NCI-H1930 (cell line): ENCODE measurements around the gene SYT17.
A peak's percentile ranks its signal among the peaks of the same experiment; 100 is the strongest.

ENCODE experiments used
- DNase-seq, 2 experiments: peaks; one replicate each; lab custom pipeline; 2025; lab: John Stamatoyannopoulos, UW

Gene SYT17

DNA sequence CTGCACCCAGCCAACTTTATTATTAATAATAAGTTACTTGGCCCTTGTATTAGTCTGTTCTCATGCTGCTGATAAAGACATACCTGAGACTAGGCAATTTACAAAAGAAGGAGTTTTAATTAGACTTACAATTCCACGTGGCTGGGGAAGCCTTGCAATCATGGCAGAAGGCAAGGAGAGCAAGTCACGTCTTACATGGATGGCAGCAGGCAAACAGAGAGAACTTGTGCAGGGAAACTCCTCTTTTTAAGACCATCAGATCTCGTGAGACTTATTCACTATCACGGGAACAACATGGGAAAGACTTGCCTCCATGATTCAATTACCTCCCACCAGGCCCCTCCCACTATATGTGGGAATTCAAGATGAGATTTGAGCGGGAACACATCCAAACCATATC is 47.7 kb downstream of the SYT17 start:
- DNase-seq = no peak

DNA sequence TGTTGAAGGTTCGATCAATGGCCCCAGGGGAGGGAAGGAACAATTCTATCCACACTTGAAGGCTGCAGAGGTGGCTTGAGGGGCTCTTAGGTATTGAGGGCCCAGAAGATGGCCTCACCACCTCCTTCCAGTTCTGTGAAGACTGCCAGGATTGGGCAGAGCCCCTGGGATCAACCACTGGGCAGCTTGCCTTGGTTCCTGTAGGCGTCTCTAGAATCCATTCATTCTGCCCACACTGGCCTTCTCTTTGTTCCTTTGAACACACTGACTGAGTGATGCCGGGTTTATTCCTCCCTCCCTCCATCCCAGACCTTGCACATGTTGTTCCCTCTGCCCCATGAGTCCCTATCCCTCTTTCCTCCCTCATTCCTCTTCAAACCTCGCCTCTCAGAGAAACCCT is 50.5 kb downstream of the SYT17 start:
- DNase-seq = no peak

DNA sequence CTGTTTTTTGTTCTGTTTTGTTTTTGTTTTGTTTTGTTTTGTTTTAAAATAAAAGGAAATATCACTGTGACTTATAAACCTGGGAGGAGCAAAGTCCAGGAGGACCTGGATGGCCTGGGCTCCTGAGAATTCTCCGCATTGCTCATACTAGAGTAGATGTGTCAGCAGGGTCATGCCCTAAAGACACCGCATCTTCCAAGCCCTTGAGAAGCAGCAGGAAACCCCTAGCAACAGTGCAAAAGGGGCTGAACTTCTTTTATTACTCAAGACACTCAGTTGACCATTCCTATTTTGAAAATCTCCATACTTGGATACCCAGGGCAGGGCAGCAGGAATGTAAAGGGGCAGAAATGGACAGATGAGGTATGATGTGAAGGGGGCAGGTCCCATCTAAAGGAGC is 51.8 kb downstream of the SYT17 start:
- DNase-seq = no peak

DNA sequence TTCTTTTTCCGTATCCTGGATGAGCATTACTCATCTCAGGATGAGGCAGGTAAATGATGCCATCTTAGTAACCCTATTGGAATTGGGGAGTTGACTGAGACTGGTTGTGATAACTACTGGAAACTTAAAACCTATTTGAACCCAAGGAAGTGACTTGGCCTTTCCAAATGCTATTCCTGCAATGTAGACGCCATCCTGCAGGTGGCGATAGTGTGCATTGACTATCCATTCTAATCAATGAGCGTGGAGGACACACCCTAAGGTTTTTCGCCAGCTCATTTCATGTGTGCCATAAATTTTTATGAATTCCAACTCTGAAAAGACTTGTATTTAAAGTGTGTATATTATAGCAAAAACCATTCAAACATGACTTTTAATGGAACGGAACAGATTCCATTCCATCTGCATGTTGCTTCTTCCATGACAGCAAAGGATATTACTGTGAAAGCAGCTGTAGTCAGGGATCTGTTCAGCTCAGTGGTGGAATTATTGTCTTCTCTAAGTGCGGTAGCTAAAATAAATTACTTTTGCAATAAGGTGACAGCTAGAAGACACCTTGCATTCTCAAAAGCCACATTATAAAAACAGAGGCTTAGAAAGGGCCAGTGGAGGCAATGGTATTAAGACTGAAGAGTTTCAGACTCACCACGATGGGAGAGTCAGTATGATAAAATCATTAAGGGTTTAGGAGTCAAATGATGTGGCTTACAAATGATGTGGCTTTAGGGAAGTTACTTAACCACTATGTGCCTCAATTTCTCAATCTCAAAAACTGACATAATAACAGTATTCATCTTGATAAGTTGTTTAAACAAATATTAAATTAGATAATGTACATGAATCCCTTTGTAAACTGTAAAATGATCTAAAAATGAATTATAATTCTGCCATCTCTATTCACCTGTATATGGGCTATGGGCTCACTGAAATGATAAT is 55.5 kb downstream of the SYT17 start:
- no peak for DNase-seq

DNA sequence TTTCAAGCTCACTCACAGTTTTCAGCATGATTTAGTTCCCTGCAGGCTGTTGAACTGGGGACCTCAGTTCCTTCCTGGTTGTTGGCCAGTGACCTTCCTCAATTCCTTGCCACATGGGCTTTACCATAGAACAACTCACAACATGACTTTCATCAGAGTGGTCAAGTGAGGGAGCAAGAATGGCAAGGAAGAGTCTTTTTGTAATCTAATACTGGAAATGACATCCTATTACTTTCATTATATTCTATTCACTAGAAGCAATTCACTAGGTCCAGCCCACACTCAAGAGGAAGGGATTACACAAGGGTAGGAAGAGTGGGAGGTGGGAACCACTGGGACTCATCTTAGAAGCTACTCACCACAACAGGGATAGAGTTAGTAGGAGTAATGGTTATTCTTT is 57.6 kb downstream of the SYT17 start:
- DNase-seq = no peak

DNA sequence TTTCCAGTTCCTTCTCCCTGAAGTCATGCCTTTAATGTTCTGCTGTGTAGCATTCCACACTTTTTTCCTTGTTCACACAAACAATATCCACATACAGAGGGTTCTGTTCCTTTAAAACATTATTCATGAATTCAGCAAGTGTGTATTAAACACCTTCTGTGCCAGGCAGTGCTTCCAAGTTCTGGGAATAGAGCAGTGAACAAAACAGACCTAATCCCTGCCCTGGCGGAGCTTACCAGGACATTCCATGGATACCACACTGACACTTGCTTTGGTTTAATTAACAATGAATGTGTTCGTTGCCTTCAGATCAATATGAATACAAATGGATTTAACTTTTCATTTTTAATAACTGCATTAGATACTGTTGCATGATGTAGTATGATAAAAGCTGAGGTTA is 59.6 kb downstream of the SYT17 start:
- no peak for DNase-seq

DNA sequence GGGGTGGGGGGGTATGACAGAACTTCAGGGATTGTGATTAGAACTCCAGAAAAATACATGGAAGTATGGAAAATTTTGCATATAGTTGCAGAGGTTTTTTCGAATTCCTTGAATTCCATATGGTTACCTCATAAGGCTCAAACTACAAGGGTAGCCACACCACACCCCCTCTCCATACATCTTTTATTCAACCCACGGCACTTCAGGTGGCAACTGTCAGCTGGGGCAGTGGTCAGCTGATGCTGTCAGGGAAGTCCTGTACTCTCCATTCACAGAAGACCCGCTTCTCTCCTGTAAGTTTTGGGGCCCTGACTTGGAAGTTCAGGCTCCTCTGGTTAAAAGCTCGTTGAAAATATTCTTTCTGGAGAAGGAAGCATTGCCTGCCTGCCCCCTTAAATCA is 60.0 kb downstream of the SYT17 start:
- DNase-seq = no peak

DNA sequence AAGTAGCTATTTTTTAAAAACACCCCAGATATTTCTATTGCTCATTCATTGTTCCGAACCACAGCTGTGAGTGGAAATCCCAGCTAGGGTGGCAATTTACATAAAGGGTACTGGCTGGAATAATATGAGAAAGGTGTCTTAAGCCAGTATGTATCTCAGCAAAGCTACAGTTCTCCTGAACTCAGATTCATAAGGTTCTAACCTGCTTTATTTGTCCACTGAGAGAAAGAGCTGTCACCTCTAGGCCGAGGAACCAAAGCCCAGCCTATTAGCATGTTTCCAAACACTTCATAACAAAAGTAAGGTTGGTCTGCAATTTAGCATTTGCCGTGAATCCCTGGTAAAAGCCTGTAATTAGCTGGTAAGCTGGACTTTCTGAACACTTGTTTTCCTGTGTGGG is 60.5 kb downstream of the SYT17 start:
- no peak for DNase-seq

DNA sequence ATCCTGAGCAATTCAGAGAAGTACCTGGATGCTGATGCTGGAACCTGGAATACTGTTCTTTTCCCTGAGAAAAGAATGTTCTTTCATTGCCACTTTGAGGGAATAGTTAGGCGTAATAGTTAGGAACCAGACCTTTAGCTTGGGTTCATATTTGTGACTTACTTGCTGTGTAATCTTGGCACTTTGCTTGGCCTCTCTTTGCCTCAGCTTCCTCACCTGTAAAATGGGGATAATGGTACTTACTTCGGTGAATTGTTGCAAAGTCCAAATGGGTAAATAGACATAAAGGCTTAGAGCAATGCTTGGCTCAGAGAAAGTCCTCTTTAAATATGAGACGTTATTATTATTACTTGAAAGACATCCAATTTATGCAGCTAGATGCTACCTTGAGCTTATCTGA is 62.5 kb downstream of the SYT17 start:
- no peak for DNase-seq

DNA sequence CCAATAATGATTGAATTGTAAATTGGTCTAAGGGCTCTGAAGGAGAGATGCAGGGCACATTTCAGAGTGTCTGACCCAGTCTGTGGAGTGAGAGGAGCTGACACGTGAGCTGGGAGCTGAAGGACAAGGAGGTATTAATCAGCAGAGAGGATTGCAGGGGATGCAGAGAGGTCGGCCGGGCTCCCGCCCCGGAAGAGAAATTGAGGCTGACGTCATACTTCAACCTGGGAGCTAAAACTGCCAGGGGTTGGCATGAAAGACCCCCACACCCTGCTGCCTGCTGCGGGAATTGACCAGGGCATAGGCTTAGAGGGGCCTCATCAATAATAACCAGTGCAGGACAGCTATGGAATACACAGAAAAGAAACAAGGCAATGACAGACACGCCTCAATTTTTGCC is 63.8 kb downstream of the SYT17 start:
- DNase-seq = no peak

DNA sequence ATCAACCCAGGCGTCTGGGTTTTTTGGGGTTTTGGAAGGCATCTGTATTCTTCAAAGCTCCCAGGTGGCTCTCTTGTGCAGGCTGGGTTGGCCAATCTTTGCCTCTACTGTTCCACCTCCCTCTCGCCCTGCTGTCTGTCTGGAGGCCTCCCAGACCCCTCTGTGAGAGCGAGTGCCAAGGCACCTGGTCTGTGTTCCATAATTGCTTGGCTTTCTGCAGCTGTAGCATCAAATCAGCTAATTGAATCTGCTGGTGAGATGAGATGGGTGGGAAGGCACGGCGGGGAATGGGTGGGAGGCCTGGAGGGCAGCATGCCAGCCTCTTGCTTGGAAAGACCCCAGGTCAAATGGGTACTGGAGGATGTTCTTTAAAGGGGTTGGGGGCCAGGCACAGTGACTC is 64.9 kb downstream of the SYT17 start:
- DNase-seq = no peak

DNA sequence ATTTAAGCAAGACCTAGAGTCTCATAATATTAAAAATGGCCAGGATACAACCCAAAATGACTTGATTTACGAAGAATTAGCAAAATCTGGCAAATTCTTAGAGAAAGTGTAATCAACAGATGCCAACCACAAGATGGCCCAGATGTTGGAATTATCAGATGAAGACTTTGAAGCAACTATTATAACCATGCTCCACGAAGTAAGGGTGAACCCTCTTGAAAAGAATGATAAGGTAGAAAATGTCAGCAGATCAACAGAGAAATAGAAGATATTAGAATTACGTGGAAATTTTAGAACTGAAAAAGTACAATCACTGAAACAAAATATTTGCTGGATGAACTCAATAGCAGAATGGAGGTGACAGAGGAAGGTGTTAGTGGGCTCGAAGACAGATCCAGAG is 67.4 kb downstream of the SYT17 start:
- DNase-seq = no peak

DNA sequence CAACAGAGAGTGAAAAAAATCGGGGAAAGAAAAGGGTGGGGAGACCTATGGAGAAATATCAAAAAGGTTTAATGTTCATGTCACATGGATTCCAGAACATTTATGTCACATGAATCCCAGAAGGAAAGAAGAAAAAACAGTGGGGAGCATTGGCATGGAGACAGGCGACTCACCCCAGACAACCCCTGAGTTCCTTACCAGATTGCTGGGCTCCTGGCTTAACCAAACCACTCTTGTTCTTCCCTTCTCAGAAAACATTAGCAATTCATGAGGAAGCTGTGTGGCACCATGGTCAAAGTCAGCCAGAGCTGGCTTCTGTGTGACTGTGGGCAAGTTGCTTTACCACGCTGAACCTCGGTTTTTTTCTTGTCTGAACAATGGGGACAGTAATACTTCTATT is 67.8 kb downstream of the SYT17 start:
- DNase-seq = no peak

DNA sequence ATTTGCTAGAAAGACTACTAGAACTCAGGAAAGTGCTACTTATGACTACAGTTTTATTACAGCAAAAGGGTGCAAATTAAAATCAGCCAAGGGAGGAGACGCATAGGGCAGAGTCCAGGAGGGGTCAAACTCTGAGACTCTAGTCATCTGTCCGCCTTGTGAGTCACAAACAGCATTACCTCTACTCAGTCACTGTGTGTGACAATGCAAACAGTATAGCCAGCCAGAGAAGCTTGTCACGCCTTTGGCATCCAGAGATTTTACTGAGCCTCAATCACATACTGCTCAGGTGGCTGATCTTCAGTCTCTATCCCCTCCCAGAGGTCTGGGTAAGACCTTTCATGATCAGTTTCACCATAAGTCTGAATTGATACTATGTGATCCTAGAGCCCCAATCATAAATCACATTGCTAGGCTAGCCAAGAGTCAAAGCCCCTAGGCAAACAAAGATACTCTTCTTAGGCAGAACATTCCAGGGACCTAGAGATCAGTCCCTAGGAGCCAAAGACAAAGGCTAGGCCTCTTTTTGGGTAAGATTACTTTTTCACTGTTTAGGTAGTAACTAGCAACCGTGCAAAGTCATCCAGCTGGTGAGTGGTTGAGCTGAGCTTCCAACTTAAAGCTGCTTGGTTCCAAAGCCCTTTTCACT is 68.6 kb downstream of the SYT17 start:
- DNase-seq = no peak

DNA sequence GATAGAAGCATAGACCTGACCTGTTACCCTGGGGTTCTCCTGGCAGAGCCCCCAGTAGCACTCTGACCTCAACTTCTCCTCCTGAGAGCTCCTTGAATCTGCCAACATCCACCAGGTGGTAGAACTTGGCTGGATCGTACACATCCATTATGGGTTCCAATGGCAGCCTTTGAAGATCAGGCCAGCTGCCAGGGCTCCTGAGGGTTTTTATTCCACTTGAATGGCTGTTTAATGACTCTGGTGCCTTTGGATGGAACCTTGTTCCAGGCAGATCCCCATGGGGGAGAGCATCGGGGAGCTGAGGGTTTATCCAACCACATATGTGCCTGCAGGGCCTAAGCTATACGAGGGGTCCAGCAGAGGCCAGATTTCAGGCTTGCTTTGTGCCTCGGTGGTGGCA is 70.4 kb downstream of the SYT17 start:
- DNase-seq = no peak

DNA sequence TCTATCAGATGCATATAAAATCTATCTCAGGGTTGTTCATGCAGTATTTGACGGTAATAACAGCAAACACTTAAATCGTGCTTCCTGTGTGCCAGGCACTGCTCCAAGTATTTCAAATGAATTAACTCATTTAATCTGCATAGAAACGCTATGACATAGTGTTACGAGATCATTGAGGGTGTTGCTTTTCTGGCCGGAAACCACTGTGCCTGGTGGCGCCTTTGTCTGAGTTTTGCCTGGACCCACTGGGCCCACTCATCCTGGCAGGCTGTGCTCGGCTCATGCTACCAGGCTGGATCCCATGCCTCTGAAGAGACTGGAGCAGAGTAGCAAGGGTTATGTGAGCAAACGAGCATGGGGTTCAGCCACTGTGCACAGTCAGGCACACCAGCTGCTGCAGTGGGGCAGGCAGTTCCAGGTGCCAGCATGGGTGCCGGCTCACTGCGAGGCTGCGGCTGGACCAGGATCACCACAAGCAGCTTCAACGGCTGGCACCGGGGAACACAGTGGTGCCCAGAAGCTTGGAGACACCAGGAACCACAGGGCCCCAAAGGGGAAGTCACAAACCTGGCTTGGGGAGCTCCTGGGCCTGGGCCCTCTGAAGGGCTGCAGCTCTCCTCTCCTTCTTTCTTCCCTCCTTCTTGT is 71.6 kb downstream of the SYT17 start:
- no peak for DNase-seq

DNA sequence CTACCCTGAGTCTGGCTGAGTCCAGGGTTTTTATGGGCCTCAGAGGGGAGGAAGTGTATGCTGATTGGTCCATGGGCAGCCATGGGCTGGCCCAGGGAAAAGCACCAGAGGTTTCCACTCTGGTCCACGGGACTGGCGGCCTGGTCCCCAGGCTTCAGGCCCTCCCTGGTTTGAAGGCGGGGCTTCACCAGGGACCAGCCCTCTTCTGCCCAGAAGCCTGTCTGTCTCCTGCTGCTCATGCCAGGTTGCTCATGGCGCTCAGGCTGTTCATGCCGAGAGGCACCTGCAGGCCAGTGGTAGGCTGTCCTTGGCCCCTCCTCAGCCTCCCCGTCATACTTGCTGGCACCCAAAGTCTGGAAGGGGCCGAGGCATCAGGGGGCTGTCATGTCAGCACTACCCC is 72.5 kb downstream of the SYT17 start:
- DNase-seq = no peak

DNA sequence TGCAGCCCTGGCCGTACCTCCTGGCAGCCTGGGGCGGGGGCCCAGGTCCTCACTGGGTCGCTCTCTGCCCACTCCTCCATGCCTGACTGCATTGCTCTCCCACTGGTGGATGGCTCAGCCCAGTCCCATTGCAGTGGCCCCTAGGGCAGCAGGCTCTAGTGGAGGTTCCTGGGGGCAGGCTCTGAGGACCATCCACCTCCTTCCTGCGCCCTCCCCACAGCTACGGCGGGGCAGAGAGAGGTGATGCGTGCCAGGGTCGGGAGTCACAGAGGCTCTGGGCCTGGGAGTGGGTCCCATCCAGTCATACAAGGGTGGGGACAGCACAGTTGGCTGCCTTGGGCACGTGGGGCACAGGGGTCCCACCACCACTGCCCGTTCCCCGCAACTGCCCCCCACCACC is 73.5 kb downstream of the SYT17 start:
- DNase-seq = no peak

DNA sequence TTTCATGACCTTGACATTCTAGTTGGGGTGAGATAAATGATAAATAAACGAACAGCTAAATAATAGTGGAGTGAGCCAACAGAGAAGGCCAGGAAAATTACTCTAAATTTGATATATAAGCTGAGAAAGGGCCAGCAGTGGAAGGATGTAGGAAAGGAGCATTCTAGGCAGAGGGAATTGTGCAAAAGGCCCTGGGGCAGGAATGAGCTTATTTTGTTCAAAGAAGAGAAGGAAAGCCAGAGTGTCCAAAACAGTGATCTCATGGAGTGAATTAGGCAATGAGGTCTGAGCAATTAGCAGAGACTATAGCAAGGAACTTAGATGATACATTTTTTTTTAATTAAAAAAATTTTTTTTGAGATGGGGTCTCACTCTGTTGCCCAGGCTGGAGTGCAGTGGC is 74.1 kb downstream of the SYT17 start:
- DNase-seq = no peak

DNA sequence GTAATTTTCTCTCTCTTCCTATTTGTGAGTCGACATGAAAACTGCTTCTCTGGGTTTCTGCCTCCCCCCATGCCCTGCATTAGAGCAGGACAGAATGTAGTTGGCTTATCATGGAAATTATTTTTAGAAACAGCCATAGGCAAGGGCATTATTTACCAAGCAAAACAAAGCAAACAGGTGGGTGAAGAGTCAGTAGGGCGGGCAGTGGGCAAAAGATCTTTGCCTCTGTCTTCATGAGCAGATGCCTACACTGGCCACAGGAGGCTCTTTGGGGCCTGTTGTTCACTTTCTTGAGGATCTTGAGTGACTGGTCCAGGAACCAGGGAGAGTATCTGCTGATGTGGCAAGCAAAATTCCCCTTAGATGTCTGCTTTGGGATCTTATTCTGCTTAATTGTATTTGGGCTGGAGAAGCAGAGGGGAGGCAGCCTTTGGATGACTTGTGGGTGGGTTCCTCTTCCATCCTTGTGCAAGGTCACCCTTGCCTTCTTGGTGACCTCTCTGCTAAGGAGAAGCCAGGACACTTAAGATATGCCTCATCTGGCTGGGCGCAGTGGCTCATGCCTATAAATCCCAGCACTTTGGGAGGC is 75.0 kb downstream of the SYT17 start:
- DNase-seq = no peak

DNA sequence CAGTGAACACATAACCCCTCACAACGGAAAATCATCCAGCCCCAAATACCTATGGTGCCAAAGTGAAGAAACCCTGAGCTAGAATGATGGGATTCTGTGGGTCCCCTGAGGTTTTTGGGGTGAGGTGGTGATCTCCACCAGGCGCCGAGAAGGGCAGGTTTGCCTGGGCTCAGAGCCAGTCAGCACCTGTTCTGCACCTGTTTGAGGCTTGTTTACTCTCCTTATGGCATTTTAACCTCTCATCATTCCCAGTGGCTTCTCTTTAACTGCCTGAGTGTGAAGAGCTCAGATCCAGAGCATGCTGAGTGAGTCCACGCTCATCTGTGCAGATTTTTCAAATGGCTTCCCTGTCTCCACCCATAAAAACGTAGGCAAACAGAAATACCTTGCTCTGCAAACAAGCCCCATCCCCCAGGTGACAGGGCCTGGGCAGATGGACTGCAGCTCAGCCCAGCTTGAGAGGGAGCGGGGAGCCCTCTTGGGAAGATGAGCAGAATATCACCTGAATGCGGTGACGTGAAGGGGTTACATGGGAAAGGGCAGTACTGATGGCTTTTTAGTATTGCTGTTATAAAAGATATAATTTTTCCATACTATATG is 77.4 kb downstream of the SYT17 start:
- peak; percentile 34 to 38 for DNase-seq

DNA sequence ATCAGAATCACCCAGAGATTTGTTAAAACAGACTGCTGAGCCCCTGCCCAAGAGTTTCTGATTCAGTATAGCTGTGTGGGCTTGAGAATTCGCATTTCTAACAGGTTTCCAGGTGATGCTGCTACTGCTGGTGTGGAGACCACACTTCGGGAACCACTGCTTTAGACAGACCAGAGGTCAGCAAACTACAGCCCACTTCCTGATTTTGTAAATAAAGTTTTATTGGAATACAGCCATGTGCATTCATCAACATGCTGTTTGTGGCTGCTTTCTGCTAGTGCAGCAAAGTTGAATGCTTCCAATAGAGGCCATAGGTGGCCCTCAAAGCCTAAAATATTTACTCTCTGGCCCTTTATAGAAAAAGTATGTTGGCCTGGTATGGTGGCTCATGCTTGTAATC is 84.9 kb downstream of the SYT17 start:
- DNase-seq = no peak
